Hepatocyte (in vitro differentiated cells): ENCODE measurements around the gene EXOC4. TPM values are rescaled to one million over a fixed set of nuclear protein-coding genes. Genes with fewer than 3 reads are reported as not detected.

Experiments
- DNase-seq: peaks from one replicate; pipeline ENCODE4 v3.0.0-alpha.2; 2016; ENCODE audit warnings: low spot score
- H2AFZ ChIP-seq: fragments of 200-600 bp; sonication (generic); 2 replicates; pipeline ENCODE4 v1.6.0; 2016; ENCODE audit warnings: antibody characterized with exemption, mild to moderate bottlenecking
- H3K27ac ChIP-seq: fragments of 200-600 bp; sonication (generic); 2 replicates; pipeline ENCODE4 v1.5.1; 2016; ENCODE audit warnings: mild to moderate bottlenecking
- H3K27me3 ChIP-seq: fragments of 200-600 bp; sonication (generic); 2 replicates; pipeline ENCODE4 v1.6.1; 2016
- H3K36me3 ChIP-seq: fragments of 200-600 bp; sonication (generic); replicated peaks from 2 replicates; pipeline ENCODE4 v1.5.1; 2016; ENCODE audit warnings: low read depth; ENCODE audit not compliant: insufficient read depth
- H3K4me1 ChIP-seq: fragments of 200-600 bp; sonication (generic); 2 replicates; pipeline ENCODE4 v1.5.1; 2016; ENCODE audit warnings: mild to moderate bottlenecking, moderate library complexity; ENCODE audit not compliant: insufficient read depth
- H3K4me2 ChIP-seq: fragments of 200-600 bp; sonication (generic); 2 replicates; pipeline ENCODE4 v1.6.0; 2016
- H3K4me3 ChIP-seq: fragments of 200-600 bp; sonication (generic); 2 replicates; pipeline ENCODE4 v1.5.1; 2016; ENCODE audit warnings: mild to moderate bottlenecking
- H3K79me2 ChIP-seq: fragments of 200-600 bp; sonication (generic); 2 replicates; pipeline ENCODE4 v1.6.0; 2017; ENCODE audit warnings: mild to moderate bottlenecking
- H3K9me2 ChIP-seq: fragments of 200-600 bp; sonication (generic); replicated peaks from 2 replicates; pipeline ENCODE4 v1.6.0; 2017; ENCODE audit warnings: mild to moderate bottlenecking; ENCODE audit not compliant: insufficient read depth
- H3K9me3 ChIP-seq: fragments of 200-600 bp; sonication (generic); 2 replicates; pipeline ENCODE4 v1.5.1; 2016; ENCODE audit warnings: low read depth, mild to moderate bottlenecking
- H4K20me1 ChIP-seq: fragments of 200-600 bp; sonication (generic); 2 replicates; pipeline ENCODE4 v1.6.0; 2016; ENCODE audit warnings: mild to moderate bottlenecking; ENCODE audit not compliant: insufficient read depth, poor library complexity, severe bottlenecking
- CTCF ChIP-seq: fragments of 200-600 bp; sonication (generic); IDR thresholded peaks from 2 replicates; pipeline ENCODE4 v1.5.1; 2016; ENCODE audit warnings: antibody characterized with exemption, mild to moderate bottlenecking; ENCODE audit not compliant: poor library complexity
- EZH2 ChIP-seq: fragments of 200-600 bp; sonication (generic); IDR thresholded peaks from 2 replicates; pipeline ENCODE4 v1.6.1; 2016; ENCODE audit warnings: antibody characterized with exemption, mild to moderate bottlenecking, borderline replicate concordance
- EZH2phosphoT487 ChIP-seq: fragments of 200-600 bp; sonication (generic); IDR thresholded peaks from one replicate; pipeline ENCODE4 v1.6.1; 2018; ENCODE audit warnings: antibody characterized with exemption, mild to moderate bottlenecking, low read depth, moderate library complexity; ENCODE audit not compliant: unreplicated experiment, severe bottlenecking
- WGBS: methylation state at CpG from one replicate; pipeline ENCODE4 v1.1.6; 2016; ENCODE audit warnings: low lambda C conversion rate; ENCODE audit errors: missing lambda C conversion rate; 5-methylcytosine and 5-hydroxymethylcytosine counted together
- polyA plus RNA-seq: library from polyadenylated mRNA; unstranded; fragments of >200 nt; fragmentation: Nextera tagmentation; extraction: Ambion mirVana; gene quantifications from 2 replicates; pipeline ENCODE4 v1.2.1, GENCODE V29; 2016
- total RNA-seq: library from RNA; depleted of rRNA; stranded (reverse); fragments of >200 nt; gene quantifications from 2 replicates; pipeline ENCODE4 v1.2.3, GENCODE V29; 2014

Gene EXOC4
- total and polyA plus RNA-seq, 2 experiments from 2014 or later: 34.8 to 56.1 TPM

- Histone ChIP-seq H3K4me1 (no peaks in the 10 kb centered on the region), H3K79me2 (no peaks in the 10 kb centered on the region), H3K4me3 (no peak overlapping the region), H3K36me3 (no peaks in the 10 kb centered on the region), H3K4me2 (no peak overlapping the region), H2AFZ (no peak overlapping the region), H3K27me3 (no peaks in the 10 kb centered on the region), H4K20me1 (no peaks in the 10 kb centered on the region), H3K9me2 (no peaks in the 10 kb centered on the region), H3K27ac (no peak overlapping the region), H3K9me3 (no peaks in the 10 kb centered on the region)
- no peak for DNase-seq
- TF ChIP-seq EZH2 (no peak), EZH2phosphoT487 (no peak), CTCF (no peak)
- WGBS: 26% methylated on average over 1 of the region's 1 CpG
These were observed 616.7 kb downstream of the EXOC4 start for GRCh38 chr7:133869556-133869955.

GRCh38 chr7:133871757-133872156 is 618.9 kb downstream of the EXOC4 start:
- H3K27me3 ChIP-seq: no peaks in the 10 kb centered on the region
- no peak overlapping the region for H2AFZ ChIP-seq
- no peak for TF ChIP-seq EZH2phosphoT487
- TF ChIP-seq EZH2: no peak
- no peak for TF ChIP-seq CTCF
- H3K9me2 ChIP-seq: no peaks in the 10 kb centered on the region
- no peak for DNase-seq
- H3K4me2 ChIP-seq: no peak overlapping the region
- H4K20me1 ChIP-seq: no peaks in the 10 kb centered on the region
- no peak overlapping the region for H3K4me3 ChIP-seq
- H3K4me1 ChIP-seq: no peaks in the 10 kb centered on the region
- 88% methylated on average over 1 of the region's 1 CpG for WGBS
- H3K79me2 ChIP-seq: no peaks in the 10 kb centered on the region
- no peaks in the 10 kb centered on the region for H3K36me3 ChIP-seq
- no peaks in the 10 kb centered on the region for H3K9me3 ChIP-seq
- no peak overlapping the region for H3K27ac ChIP-seq

GRCh38 chr7:133873187-133873586 is 620.3 kb downstream of the EXOC4 start:
- H3K4me2 ChIP-seq: no peak overlapping the region

GRCh38 chr7:133873631-133874030 is 620.8 kb downstream of the EXOC4 start:
- TF ChIP-seq CTCF (no peak), EZH2phosphoT487 (no peak), EZH2 (no peak)

More at GRCh38 chr7:133873187-133873586, 620.3 kb downstream of the EXOC4 start:
- Histone ChIP-seq H4K20me1 (no peaks in the 10 kb centered on the region), H3K4me1 (no peaks in the 10 kb centered on the region), H3K9me3 (no peaks in the 10 kb centered on the region), H3K9me2 (no peaks in the 10 kb centered on the region), H3K27ac (no peak overlapping the region), H3K27me3 (no peaks in the 10 kb centered on the region), H3K36me3 (no peaks in the 10 kb centered on the region), H3K4me3 (no peak overlapping the region), H2AFZ (no peak overlapping the region), H3K79me2 (no peaks in the 10 kb centered on the region)
- DNase-seq: no peak
- TF ChIP-seq EZH2: no peak
- 95% methylated on average over 4 of the region's 4 CpGs for WGBS

More at GRCh38 chr7:133873631-133874030, 620.8 kb downstream of the EXOC4 start:
- Histone ChIP-seq H4K20me1 (no peaks in the 10 kb centered on the region), H3K9me3 (no peaks in the 10 kb centered on the region), H3K79me2 (no peaks in the 10 kb centered on the region), H3K36me3 (no peaks in the 10 kb centered on the region), H3K4me2 (no peak overlapping the region), H3K4me3 (no peak overlapping the region), H3K4me1 (no peaks in the 10 kb centered on the region), H3K9me2 (no peaks in the 10 kb centered on the region), H3K27me3 (no peaks in the 10 kb centered on the region), H3K27ac (no peak overlapping the region), H2AFZ (no peak overlapping the region)
- DNase-seq: no peak
- WGBS: 100% methylated on average over 2 of the region's 2 CpGs
